HG02938 (cell line): ENCODE data around the gene FAM181B.

Experiments used
- ATAC-seq: cut with Tn5 transposase; IDR thresholded peaks from one replicate; pipeline ENCODE4 v1.9.1; 2021; ENCODE audit warnings: mild to moderate bottlenecking, moderate library complexity; ENCODE audit not compliant: unreplicated experiment

FAM181B gene

GRCh38 chr11:82733444-82734119 lies at the start of gene FAM181B:
Gene FAM181B, minus strand, starts transcription at chr11:82733864. Its CDS starts 135 bp downstream, at chr11:82733729.
- no peak for ATAC-seq

GRCh38 chr11:82782825-82783374 lies 49.2 kb upstream of the FAM181B start:
- no peak for ATAC-seq

- no peak for ATAC-seq
Measured at GRCh38 chr11:82778776-82779175, 45.1 kb upstream of the FAM181B start.

GRCh38 chr11:82776377-82776776 lies 42.7 kb upstream of the FAM181B start:
- ATAC-seq: no peak

GRCh38 chr11:82775736-82776346 lies 42.2 kb upstream of the FAM181B start:
- ATAC-seq: peak; percentile 100

- ATAC-seq: no peak
Measured at GRCh38 chr11:82775218-82775617, 41.6 kb upstream of the FAM181B start.

GRCh38 chr11:82771781-82772180 lies 38.1 kb upstream of the FAM181B start:
- ATAC-seq: no peak

- no peak for ATAC-seq
Measured at GRCh38 chr11:82767123-82767522, 33.5 kb upstream of the FAM181B start.

- ATAC-seq: no peak
Measured at GRCh38 chr11:82765466-82766034, 31.9 kb upstream of the FAM181B start.

- no peak for ATAC-seq
Measured at GRCh38 chr11:82763167-82763566, 29.5 kb upstream of the FAM181B start.

- no peak for ATAC-seq
Measured at GRCh38 chr11:82759649-82760048, 26.0 kb upstream of the FAM181B start.

GRCh38 chr11:82757660-82758357 lies 24.1 kb upstream of the FAM181B start:
- ATAC-seq: no peak

GRCh38 chr11:82756765-82757639 lies 23.3 kb upstream of the FAM181B start:
- no peak for ATAC-seq

- no peak for ATAC-seq
Measured at GRCh38 chr11:82754410-82754809, 20.7 kb upstream of the FAM181B start.

GRCh38 chr11:82753921-82754320 lies 20.3 kb upstream of the FAM181B start:
- ATAC-seq: no peak

- no peak for ATAC-seq
Measured at GRCh38 chr11:82752801-82753200, 19.1 kb upstream of the FAM181B start.

GRCh38 chr11:82750643-82751139 lies 17.0 kb upstream of the FAM181B start:
- ATAC-seq: no peak

GRCh38 chr11:82747471-82747870 lies 13.8 kb upstream of the FAM181B start:
- ATAC-seq: no peak

- no peak for ATAC-seq
Measured at GRCh38 chr11:82738091-82738490, 4.4 kb upstream of the FAM181B start.

- no peak for ATAC-seq
Measured at GRCh38 chr11:82734120-82734479, 436 bp upstream of the FAM181B start.
